ENCODE data around the gene PSMG3. TPM values are rescaled to one million over a fixed set of nuclear protein-coding genes. Genes with fewer than 3 reads are reported as not detected.

Gene PSMG3
- total RNA-seq, 4 donors from 2014 or later, result 38.2 to 73.2 (median 60.7) TPM

DNA sequence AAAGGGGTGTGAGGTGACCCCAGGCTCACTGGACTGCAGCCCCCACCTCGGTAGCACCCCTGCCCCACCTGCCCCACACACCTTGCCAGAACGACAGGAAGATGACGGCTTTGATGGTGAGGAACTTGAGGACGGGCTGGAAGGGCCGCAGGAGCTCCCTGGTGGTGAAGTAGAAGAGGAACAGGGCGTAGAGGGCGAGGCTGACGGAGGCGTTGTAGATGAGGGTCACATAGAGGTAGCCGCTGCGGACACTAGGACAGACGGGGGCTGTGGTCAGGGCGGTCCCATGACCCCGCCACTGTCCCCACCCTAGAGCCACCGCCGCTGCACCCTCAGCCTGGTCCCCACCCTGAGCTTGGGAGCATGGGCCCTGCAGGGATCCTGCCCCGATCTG, 21.4 kb downstream of the PSMG3 start:
- DNase-seq (ENCODE audit: low spot score in 2 of 2), result no peak
- no peak for TF ChIP-seq POLR2A (IDR thresholded peaks at IDR 0.05)
- TF ChIP-seq, protein P1, sequence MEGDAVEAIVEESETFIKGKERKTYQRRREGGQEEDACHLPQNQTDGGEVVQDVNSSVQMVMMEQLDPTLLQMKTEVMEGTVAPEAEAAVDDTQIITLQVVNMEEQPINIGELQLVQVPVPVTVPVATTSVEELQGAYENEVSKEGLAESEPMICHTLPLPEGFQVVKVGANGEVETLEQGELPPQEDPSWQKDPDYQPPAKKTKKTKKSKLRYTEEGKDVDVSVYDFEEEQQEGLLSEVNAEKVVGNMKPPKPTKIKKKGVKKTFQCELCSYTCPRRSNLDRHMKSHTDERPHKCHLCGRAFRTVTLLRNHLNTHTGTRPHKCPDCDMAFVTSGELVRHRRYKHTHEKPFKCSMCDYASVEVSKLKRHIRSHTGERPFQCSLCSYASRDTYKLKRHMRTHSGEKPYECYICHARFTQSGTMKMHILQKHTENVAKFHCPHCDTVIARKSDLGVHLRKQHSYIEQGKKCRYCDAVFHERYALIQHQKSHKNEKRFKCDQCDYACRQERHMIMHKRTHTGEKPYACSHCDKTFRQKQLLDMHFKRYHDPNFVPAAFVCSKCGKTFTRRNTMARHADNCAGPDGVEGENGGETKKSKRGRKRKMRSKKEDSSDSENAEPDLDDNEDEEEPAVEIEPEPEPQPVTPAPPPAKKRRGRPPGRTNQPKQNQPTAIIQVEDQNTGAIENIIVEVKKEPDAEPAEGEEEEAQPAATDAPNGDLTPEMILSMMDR (IDR thresholded peaks at IDR 0.05), result no peak
- intact Hi-C loops (cut with DNase I; ENCODE audit: low total_unique reads), result no loop called here
- no peak overlapping the region for H3K4me3 ChIP-seq (ENCODE audit: low read depth, poor library complexity, severe bottlenecking)
- WGBS, 2 donors, result 70 to 71% methylated on average over 17 of the region's 17 CpGs

DNA sequence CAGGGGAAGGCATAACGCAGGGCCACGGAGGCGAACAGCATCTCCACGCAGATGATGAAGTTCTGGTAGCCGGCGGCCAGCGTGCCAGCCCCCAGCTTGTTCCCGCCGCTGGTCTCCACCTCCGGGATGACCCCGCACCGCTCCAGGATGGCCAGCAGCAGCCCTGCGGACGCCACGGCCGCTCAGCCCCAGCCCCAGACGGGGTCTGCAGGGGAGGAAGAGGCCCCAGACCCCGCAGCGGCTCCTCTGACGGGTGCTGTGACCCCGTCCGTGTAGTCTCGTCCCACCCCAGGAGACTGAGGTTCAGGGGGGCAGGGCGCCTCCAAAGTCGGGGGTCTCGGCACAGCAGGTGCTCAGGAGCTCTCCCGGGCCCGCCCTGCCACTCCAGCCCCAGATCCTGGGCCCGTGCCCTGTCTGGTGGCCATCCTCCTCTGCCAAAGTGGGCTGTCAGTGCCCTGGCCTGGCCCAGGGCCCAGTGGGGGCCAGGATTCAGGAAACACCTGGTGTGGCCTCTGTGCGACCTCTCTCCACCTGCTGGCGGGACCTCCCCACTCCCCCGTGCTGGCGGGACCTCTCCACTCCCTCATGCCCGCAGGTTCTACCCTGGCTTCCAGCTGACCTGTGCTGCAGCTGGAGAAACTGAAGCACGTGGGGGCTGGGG, 21.9 kb downstream of the PSMG3 start:
- TF ChIP-seq, protein P1 (IDR thresholded peaks at IDR 0.05), result no peak
- TF ChIP-seq POLR2A (IDR thresholded peaks at IDR 0.05), result no peak
- H3K4me3 ChIP-seq (ENCODE audit: low read depth, poor library complexity, severe bottlenecking), result no peak overlapping the region
- intact Hi-C loops (cut with DNase I; ENCODE audit: low total_unique reads), result no loop called here
- no peak for DNase-seq (ENCODE audit: low spot score in 2 of 2)
- WGBS, 2 donors, result 44 to 74% methylated on average over 1 to 13 of the region's 35 CpGs

GRCh38 chr7:1546909-1547776, 22.7 kb downstream of the PSMG3 start:
- 83 to 86% methylated on average over 25 to 37 of the region's 41 CpGs for WGBS, 2 donors
- no peak for DNase-seq (ENCODE audit: low spot score in 2 of 2)

GRCh38 chr7:1546274-1546908, 23.4 kb downstream of the PSMG3 start:
- DNase-seq (ENCODE audit: low spot score in 2 of 2), result no peak
- TF ChIP-seq POLR2A (IDR thresholded peaks at IDR 0.05), result no peak
- TF ChIP-seq, protein P1 (IDR thresholded peaks at IDR 0.05), result no peak
- intact Hi-C loops (cut with DNase I; ENCODE audit: low total_unique reads), result no loop called here
- WGBS, 2 donors, result 75 to 77% methylated on average over 11 to 25 of the region's 28 CpGs
- no peak overlapping the region for H3K4me3 ChIP-seq (ENCODE audit: low read depth, poor library complexity, severe bottlenecking)

More at GRCh38 chr7:1546909-1547776, 22.7 kb downstream of the PSMG3 start:
- TF ChIP-seq, protein P1 (IDR thresholded peaks at IDR 0.05), result no peak
- no peak for TF ChIP-seq POLR2A (IDR thresholded peaks at IDR 0.05)
- intact Hi-C loops (cut with DNase I; ENCODE audit: low total_unique reads), result no loop called here
- H3K4me3 ChIP-seq (ENCODE audit: low read depth, poor library complexity, severe bottlenecking), result no peak overlapping the region

DNA sequence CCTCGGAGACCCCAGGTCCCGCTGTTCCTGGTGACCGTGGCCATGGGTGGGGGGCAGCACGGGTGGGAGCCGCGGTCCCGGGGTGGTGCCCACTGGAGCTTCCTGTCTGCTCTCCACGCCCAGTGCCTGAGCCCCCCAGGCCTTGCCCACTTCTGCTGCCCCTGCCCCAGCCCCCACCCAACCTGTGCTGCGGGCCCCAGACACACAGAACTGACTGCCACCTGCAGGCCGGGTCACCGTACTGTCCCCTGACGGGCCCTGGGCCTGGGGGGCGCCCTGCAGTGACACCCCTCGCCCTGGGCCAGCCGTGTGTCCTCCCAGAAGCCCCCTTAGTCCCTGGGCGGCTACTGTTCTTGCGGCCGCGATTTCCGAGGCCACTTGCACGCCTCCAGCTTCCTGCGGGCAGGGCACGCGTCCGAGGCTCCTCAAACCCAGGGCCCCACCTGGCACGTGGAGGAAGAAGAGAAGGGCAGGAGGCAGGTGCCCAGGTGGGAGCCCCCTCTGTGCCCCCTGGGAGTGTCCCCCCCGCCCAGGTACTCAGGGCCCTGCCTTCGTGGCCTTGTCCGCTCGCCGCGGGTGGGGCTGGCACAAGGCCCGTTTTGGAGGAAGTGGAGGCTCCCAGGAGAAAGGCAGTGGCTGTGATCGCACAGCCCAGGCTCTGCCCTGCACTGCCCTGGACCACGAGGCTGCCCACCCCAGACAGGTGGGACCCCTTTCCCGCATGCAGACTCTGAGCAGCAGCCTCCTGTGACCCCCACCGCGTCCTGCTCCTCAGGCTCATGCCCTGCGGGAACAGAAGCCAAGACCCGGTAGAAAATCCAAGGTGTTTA, 24.2 kb downstream of the PSMG3 start:
- no peak overlapping the region for H3K4me3 ChIP-seq (ENCODE audit: low read depth, poor library complexity, severe bottlenecking)
- WGBS, 2 donors, result 69 to 71% methylated on average over 37 to 38 of the region's 40 CpGs
- no peak for DNase-seq (ENCODE audit: low spot score in 2 of 2)
- TF ChIP-seq POLR2A (IDR thresholded peaks at IDR 0.05), result no peak
- TF ChIP-seq, protein P1 (IDR thresholded peaks at IDR 0.05), result no peak
- intact Hi-C loops (cut with DNase I; ENCODE audit: low total_unique reads), result no loop called here
